Embryonic facial prominence (tissue), 1 donor: Measurements from ENCODE around the gene CD82.
"Not testable (repeated sequence)": the region's sequence is repeated elsewhere in the genome, so short reads cannot be mapped to it uniquely, and the experiment has no call there.

Experiments
- DNase-seq: peaks from one replicate; pipeline ENCODE4 v3.0.0-alpha.2; 2016; ENCODE audit errors: extremely low spot score

The CD82 gene

GRCh38 chr11:44559940-44560300 is 5.5 kb upstream of the CD82 start:
- not testable (repeated sequence) for DNase-seq

GRCh38 chr11:44561275-44561805 is 4.1 kb upstream of the CD82 start:
- no peak for DNase-seq

GRCh38 chr11:44561964-44562734 is 3.3 kb upstream of the CD82 start:
- no peak for DNase-seq

DNA sequence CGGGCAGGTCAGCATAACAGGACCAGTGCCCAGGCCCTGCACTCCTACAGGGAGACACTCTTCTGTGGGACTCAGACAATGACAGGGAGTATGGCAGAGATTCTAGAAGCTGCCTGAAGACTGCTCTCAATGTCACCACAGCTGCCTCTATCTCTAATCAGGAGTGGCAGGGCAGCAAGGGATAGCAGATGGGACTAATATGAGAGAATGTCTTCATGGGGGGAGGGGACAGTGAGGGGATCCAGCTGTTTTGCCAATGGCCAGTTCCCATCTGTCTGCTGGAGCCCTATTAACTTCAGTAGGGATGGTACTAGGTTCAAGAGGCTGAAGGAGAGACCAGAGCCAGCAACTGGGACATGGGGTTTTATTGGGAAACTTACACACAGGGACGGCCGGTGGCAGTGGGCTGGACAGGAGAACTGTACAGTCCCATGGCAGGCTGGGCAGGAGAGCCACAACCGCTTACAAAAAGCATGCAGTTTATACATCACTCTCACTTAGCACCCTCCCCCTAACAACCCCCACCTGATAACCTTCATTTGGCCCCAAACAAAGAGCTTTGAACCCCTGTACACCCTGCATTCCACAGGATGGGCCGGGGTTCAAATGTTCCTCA is 2.5 kb upstream of the CD82 start:
- no peak for DNase-seq

GRCh38 chr11:44563711-44564110 is 1.8 kb upstream of the CD82 start:
- DNase-seq: no peak

GRCh38 chr11:44564166-44564565 is 1.3 kb upstream of the CD82 start:
- DNase-seq: no peak

DNA sequence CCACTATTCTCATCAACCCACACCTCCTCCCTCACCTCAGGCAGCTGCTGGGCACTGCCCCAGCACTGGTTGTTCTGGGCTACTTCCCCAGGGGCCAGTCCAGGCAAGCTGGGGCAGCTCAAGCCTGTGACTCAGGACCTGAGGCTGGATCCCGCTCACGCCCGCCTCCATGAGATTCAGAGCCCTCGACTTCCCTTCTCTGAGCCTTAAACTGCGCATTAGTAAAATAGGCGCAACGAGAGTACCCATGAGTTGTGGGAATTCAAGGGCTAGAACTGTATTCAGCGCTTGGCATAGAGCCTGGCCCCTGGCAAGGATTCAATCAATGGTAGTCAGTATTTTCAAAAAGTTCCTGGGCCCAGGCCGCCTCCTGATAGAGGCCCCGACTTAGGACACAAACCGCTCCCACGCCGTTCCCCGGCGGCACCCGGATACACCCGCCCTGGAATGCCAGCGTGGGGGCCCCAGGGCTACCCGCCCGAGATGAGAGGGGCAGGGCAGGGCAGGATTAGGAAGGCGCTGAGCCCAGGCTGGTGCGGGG is 723 bp upstream of the CD82 start:
- no peak for DNase-seq

DNA sequence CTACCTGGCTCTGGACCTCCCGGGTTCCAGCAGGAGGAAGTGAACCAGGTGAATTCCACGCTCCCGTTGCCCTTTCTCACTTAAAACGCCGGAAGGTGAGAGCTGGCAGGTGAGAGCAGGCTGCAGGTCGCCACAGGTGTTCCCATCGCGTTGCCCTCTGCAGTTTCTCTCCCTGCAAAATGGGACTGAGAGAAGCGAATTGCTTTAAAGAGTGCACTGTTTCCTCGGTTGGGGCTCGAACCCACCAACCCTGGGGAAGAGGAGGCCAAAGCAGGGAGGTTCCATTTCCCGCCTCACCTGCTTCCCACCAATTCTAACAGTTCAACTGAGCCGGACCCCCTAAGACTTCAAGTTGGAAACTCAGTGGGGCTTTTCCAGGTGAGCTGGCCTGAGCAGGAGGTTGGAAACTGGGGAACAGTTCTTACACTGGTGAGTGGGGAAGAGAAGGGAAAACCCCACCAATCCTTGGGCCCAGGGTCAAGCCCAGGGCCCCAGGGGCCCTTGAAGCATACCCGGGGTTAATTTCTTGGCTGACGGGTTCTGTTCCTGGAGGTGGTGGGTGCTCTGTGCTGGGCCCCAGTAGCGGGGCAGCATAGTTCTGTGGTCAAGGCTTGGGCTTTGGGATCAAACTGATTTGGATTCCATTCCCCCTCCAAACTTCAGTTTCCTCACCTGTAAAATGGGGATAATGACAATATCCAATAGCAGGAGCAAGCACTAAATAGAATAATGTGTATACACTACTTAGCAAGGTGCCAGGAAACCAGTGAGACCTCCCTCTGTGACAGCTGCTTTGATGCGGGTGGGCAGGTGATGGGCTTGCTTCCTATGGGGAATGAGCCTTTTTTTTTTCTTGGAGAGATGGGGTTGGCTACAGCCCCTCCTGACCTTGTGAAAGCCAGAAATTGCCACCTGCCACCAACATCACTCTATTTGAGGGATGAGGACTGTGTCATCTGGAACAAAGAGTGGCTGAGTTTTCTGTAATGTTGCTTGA is 788 bp downstream of the CD82 start:
- no peak for DNase-seq

GRCh38 chr11:44566952-44567875 is 1.8 kb downstream of the CD82 start:
- DNase-seq: no peak

DNA sequence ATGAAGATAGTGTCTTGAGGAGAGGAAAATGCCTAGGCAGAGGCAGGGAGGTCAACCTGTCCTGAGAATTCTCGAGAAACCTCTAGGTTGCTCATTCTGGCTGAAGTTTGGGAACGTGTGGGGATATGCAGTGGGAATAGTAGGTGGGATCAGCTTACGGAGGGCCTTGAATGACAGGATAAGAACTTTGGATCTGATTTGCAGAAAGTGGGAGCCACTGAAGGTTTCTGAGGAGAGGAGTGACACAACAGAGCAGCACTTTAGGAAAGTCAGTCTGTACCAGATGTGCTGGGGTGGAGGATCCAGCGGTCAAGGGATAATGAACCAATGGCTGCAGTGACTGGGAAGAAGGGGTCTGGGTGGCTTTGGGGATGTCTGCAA is 2.4 kb downstream of the CD82 start:
- DNase-seq: no peak

DNA sequence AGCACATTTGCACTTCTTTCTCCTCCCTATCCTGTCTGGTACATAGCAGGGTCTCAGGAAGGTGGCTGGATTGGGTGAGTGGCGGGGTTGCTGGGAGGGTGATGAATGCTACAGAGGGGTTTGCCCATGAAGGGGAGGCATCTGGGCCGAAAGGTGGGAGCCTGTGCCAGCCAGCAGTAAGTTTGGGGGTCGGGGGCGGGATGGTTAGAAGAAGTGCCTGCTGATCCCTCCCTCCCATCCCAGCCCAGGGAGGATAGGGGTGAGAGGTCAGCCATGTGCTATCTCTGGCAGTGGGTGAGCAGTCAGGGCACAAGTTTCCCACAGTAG is 2.8 kb downstream of the CD82 start:
- DNase-seq: no peak

- DNase-seq: no peak
Measured at GRCh38 chr11:44568658-44569473, 3.4 kb downstream of the CD82 start.

DNA sequence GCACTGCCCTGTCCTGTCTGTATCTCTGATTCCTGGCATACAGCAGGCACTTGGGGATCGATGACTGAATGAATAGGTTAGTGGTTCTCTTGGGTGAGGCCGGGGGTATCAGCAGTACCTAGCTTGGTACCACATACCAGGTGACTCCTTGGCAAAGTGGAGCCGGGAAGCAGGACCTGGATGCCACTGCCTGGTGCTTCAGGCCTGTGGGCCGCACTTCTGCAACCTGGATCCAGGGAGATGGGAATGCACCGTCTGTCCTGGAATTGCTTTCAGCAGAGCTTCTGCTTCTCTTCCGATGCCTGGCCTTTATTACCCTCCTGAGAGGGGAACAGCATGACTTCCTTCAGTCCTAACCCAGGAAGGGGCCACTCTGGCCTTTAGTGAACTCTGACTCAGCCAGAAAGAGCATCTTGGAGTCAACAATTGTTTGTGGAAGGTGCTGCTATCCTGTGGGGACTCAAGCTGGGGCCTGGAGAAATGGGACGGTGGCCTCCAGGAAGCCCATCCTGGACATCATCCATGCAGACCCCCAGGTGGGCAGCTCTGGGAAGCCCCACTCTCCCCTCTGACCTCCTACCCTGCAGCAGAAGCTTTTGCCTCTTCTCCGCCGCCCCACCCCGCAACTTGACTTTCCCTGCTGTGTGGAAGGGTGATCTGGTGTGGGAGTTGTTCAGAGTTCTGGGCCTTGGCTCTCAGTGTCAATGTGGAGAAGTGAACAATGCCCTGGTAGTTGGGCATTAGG is 5.1 kb downstream of the CD82 start:
- DNase-seq: no peak

GRCh38 chr11:44571871-44572270 is 6.4 kb downstream of the CD82 start:
- no peak for DNase-seq

GRCh38 chr11:44572436-44572835 is 7.0 kb downstream of the CD82 start:
- DNase-seq: no peak

DNA sequence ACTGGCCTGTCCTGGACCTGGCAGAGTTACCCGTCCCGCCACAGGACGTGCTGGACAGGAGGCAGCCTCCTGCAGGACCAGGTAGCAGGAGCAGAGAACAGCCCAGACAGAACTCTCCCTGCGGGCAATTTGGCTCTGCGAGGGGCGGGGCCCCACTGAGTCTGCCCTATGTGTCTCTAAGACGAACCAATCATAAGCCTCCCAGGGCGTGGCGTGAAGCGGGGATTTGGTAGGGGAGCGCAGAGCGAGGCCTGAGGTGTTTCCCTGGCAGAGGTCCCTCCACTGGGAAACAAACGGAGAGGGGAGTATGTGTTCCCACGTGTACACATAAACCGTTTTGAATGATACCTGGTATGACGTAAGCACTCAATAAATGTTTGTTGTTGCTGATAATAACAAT is 7.4 kb downstream of the CD82 start:
- no peak for DNase-seq

DNA sequence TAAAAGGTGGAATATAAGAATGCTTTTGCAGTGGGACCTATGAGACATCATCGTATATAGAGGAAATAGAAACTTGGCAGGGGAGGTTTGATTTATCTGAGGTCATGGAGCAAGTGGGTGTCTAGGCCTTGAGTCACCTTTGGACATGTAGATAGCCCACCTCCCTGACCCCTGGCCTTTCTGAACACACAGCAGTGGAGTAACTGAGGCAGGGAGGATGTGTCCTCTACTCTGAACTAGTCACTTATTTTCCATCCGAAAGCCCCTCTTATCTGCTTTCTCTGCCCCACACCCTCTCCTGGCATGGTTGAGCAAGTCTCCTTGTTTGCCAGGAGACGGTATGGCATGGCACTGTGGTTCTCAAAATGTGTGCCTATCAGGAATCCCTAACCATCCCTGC is 7.9 kb downstream of the CD82 start:
- no peak for DNase-seq

GRCh38 chr11:44574610-44575287 is 9.3 kb downstream of the CD82 start:
- no peak for DNase-seq

GRCh38 chr11:44575288-44575672 is 9.8 kb downstream of the CD82 start:
- DNase-seq: no peak
